Activated CD8-positive, alpha-beta memory T cell treated with anti-CD3 and anti-CD28 coated beads, Interleukin-2, amount 50 U/mL, for 4 hours (primary cell): Measurements from ENCODE around the gene ZNF835.
"Not testable (repeated sequence)": the region's sequence is repeated elsewhere in the genome, so short reads cannot be mapped to it uniquely, and the experiment has no call there.

ENCODE experiments used
- DNase-seq: peaks from one replicate; pipeline ENCODE4 v3.0.0-alpha.2; 2020

ZNF835 gene

GRCh38 chr19:56671613-56671994, at the start of gene ZNF835:
Gene ZNF835 (minus strand): TSS chr19:56671757. CDS start chr19:56665198, 6,559 bp downstream.
- DNase-seq, result peak; percentile 78

DNA sequence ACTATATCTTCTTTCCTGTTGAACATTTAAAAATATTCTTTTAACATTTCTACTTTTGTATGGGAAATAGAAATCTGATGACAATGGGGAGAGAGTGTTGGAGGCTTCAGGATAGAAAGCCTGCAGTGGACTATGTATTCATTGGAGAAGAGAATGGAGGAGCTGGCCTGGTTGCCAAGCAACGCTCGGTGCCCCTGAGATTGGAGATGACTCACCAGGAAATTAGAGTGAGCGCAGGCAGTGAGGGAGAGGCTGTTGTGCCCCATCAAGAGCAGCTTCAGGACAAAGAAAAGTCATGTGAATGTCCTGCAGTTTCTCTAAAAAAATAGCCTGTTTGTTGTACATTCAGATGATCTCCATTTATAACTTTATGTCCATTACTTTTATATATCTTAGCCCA, 48.7 kb upstream of the ZNF835 start:
- DNase-seq, result no peak

DNA sequence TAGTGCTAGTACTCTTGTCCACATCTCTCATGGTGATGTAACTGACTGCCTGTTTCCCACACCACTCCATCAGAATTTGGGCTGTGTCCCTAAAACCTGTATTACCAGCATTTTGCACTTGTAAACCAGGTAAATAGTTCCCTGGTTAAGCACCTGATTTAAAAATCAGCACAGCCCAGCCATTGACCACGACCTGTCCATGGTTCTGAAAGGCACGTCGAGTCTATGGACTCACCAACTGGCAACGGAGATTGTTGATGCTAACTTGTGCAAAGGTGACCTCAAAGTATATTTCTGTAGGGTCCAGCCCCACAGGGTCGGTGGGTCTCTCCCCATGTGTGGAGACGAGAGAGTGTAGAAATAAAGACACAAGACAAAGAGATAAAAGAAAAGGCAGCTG, 46.7 kb upstream of the ZNF835 start:
- no peak for DNase-seq

DNA sequence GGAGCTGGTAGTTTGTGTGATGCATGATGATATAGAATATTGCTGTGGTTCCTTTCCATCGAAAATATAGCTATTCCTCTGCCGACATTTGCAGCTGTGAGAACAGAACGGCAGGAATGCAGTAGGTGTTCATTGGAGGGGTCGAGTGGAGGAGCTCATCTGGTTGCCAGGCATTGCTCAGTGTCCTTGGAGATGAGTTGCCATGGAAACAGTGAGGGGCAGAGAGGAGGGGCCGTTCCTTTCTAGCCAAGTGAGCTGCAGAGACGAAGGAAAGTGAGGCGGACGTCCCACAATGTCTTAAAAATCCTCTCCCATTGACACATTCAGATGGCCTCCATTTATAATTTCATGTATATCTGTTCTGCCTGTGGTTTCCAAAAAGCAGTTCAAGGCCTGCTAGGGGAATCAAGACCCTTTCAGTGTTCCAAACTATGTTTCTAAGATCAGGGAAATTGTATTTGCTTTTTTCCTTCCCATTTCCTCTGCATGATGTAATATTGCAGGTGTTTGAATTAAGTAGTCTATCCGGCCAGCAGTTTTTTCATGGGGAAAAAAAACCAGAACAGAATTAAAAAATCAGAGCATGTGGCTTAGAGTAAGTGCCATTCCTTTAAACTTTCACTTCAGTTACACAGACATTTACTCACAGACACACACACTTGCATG, 41.2 kb upstream of the ZNF835 start:
- DNase-seq, result no peak

- DNase-seq, result no peak
These were observed 38.9 kb upstream of the ZNF835 start for GRCh38 chr19:56710437-56710836.

- no peak for DNase-seq
These were observed 36.3 kb upstream of the ZNF835 start for GRCh38 chr19:56707821-56708220.

- no peak for DNase-seq
These were observed 34.4 kb upstream of the ZNF835 start for GRCh38 chr19:56705939-56706338.

GRCh38 chr19:56701895-56702294, 30.3 kb upstream of the ZNF835 start:
- no peak for DNase-seq

DNA sequence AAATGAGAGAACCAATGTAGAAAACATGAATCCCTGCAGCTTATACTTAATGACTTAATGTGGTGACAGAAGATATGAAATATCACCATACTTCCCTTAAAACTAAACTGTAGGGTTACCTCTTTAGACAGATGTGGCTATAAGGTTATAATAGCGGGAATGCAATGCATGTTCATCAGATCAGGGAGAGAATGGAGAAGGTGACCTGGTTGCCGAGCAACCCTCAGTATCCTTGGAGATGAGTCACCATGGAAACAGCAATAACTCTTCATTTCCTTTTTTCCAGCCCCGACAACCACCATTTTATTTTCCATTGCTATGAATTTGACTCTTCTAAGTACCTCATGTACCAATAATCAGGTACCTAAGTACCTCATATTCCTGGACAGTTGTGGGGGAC, 28.0 kb upstream of the ZNF835 start:
- no peak for DNase-seq

GRCh38 chr19:56692206-56692895, 20.8 kb upstream of the ZNF835 start:
- no peak for DNase-seq

DNA sequence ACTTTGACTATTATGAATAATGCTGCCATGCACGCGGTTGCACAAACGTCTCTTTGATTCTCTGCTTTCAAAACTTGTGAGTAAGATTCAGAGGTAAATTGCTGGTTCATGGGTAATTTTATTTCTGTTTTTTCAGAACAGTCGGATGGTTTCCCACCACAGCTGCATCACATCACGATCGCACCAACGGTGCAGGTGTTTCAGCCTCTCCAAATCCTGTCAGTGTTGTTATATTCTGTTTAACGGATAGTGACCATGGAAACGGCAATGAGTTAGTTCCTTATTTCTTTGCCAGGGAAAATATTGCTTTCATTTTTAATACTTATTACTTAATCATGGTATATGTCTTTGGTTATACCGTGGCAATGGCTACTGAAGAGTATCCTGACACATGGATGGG, 19.1 kb upstream of the ZNF835 start:
- no peak for DNase-seq

DNA sequence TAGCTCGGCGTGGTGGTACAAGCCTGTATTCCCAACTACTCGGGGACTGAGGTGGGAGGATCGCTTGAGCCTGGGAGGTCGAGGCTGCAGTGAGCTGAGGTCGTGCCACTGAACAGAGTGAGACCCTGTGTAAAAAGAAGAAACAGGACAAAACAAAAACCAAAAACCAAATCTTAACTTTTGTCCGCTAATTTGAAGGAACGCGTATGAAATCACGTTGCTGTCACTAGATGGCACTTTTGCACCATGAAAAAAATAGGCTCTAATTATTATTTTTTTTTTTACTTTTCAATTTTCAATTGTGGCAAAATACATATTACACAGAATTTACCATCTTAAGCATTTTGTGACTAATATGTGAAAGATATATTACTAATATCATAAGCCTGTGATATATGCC, 17.6 kb upstream of the ZNF835 start:
- no peak for DNase-seq

DNA sequence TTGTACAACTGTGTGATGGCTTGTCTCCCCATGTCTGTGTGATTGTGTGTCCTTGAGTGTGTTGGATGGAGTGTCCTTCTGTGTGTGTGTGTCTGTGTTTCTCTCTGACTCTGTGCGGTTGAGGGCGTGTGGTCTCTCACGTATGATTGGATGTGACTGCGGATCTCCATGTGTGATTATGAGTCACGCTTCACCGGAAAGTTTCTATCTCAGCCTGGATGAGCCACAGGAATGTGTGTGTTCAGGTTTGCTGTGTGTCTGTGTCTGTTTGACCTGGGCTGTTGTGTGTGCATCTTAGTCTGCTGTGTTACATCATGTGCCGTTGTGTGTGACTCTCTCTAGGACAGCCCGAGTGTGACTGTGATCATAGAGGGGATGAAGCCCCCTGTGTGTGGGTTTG, 15.5 kb upstream of the ZNF835 start:
- DNase-seq, result no peak

DNA sequence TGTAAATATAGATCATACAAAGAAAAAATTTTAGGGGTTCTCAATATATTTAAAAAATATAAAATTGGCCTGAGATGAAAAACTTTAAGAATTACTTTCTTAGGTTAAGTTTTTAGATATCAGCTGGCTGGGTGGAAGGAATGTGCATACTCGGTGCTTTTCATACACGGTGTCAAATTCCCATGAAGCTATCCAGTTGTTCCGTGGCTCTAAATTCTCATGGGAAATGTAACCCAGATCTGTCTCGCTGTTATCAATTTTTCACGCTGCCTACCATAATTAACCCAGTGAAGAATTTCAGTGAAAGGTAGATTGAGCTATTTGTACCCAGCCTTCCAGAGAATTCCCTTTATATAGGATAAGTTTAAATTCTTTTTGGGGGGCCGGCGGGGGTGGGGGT, 11.6 kb upstream of the ZNF835 start:
- DNase-seq, result no peak

DNA sequence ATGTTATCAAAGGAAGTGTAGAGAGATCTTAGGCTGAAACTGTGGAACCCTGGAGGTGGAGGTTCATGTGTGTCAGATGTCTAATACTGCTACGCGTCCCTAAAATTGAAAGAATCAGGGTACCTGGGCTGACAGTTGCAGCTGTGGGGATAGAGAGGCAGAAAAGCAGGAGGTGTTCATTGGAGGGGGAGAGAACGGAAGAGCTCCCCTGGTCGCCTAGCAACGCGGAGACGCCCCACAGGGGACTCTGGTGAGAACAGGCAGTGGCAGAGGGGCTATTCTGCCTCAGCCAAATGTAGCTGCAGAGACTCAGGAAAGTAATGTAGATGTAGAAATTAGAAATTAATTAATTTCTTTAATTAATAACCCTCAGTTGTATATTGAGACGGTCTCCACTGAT, 10.1 kb upstream of the ZNF835 start:
- no peak for DNase-seq

DNA sequence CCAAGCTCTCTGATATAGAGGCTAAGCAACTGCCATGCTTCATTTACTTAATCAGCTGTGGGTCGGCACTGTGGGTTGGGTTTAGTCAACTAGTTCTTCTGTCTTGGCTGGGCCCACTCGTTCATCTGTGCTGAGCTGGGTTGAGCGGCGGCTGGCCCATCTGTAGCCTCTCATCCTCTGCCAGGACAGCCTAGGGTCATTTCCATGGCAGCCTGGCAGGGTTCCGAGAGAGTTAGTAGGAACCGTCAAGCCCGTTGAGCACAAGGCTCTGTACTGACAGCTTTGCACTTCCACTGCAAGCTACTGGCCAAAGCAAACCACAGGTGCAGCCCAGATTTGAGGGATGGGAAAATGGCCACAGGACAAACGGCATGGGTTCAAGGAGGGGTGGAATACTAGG, 6.6 kb upstream of the ZNF835 start:
- no peak for DNase-seq

- not testable (repeated sequence) for DNase-seq
These were observed 1.1 kb upstream of the ZNF835 start for GRCh38 chr19:56672610-56673009.

DNA sequence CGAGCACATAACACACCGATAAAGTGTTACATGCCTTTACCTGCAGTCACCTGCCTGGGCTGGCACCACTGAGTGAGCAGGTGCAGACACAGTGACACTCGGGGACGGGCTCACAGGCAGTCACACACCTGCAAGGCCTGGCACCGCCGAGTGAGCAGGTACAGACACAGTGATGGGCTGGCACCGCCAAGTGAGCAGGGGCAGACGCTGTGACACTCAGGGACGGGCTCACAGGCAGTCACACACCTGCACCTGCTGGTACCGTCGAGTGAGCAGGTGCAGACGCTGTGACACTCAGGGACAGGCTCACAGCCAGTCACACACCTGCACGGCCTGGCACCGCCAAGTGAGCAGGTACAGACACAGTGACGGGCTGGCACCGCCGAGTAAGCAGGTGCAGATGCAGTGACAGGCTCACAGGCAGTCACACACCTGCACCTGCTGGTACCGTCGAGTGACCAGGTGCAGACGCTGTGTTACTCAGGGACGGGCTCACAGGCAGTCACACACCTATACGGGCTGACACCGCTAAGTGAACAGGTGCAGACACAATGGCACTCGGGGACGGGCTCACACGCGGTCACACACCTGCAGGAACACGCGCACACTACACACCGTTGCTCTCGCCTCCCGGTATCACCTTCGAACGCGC, 470 bp downstream of the ZNF835 start:
- DNase-seq, result peak; percentile 16

- no peak for DNase-seq
These were observed 1.1 kb downstream of the ZNF835 start for GRCh38 chr19:56670401-56670960.

DNA sequence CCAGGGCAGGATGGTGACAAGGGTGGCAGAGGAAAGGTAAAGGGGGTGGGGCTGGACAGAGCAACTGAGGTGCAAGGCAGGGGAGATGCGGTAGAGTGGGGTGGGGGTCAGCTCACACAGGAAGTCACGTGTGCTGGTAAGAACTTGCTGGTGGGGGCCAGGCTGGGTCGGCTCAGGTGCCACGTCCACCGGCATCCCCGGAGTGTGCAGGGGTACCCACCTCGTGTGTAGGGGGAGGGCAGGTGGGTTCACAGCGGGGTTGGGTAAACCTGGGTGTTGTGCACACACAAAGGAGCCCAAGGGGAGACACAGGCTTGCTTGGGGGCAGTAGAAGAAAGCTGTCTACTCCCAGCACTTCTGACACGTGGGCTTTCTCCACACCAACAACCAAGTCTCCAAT, 2.9 kb downstream of the ZNF835 start:
- DNase-seq, result no peak

DNA sequence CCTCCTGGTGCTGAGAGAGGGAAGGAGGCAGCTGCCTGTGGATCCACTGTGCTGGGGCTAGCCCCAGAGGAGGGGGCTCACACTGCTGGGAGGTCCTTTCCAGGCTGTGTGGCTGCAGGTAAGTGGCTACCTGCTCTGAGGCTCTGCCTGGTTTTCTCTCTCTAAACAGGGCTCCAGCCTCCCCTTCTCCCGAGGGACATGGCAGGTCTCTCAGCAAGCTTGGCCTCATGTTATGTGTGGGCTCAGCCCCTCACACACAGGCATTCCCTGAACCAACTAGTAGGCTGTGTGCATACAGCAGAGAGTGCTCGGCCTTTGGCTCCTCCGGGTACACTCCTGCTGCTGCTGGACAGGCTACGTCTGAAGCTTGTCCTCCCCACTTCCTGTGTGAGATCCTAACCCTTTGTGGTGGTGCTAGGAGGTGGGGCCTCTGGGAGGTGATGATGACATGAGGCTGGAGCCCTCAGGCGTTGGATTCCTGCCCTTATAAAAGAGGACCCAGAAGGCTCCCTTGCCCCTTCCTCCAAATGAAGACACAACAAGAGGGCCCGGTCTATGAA, 4.2 kb downstream of the ZNF835 start:
- DNase-seq, result no peak

- no peak for DNase-seq
These were observed 7.0 kb downstream of the ZNF835 start for GRCh38 chr19:56664511-56664910.

GRCh38 chr19:56663931-56664500, 7.5 kb downstream of the ZNF835 start:
- no peak for DNase-seq
